T-cell (primary cell): ENCODE data around the gene CROCC. TPM values are rescaled to one million over a fixed set of nuclear protein-coding genes. Genes with fewer than 3 reads are reported as not detected.
"Not testable (repeated sequence)": the region's sequence is repeated elsewhere in the genome, so short reads cannot be mapped to it uniquely, and the experiment has no call there.

Source experiments
- ATAC-seq, 4 experiments: fragments of 200-7000 bp in 3 of 4; fragments of 150-1000 bp in 1 of 4; cut with Tn5 transposase; replicated peaks in 1 of 4; 1 replicate in 3 of 4; 2 replicates in 1 of 4; pipeline ENCODE4 v1.10.0; 2021; ENCODE audit warnings: moderate library complexity in 3 of 4, mild to moderate bottlenecking in 2 of 4, moderate number of reproducible peaks in 1 of 4
- CTCF ChIA-PET, 2 donors: fragments of 300-600 bp; sonication (Branson Sonifier 250); formaldehyde crosslinking; loops; one replicate each; lab custom pipeline; 2022; ENCODE audit warnings: antibody characterized with exemption in 2 of 2; lab: Charles Lee
- POLR2A ChIA-PET, 2 donors: fragments of 300-600 bp; sonication (Branson Sonifier 250); formaldehyde crosslinking; loops; one replicate each; lab custom pipeline; 2022; ENCODE audit warnings: antibody characterized with exemption in 2 of 2; lab: Charles Lee
- DNase-seq, 35 experiments: peaks; one replicate each; pipeline versions ENCODE4 v3.0.0 to v3.0.0-alpha.2; 2013 to 2023
- H3K27ac ChIP-seq: one replicate; pipeline ENCODE4 v1.5.1; 2013; ENCODE audit warnings: low read length
- H3K27me3 ChIP-seq, 2 experiments: replicated peaks in 1 of 2; 1 replicate in 1 of 2; 2 replicates in 1 of 2; pipeline versions ENCODE4 v1.6.1 to v1.7.0; 2013; ENCODE audit warnings: low read length in 1 of 2, mixed read lengths in 1 of 2; ENCODE audit not compliant: control insufficient read depth in 2 of 2, insufficient read depth in 2 of 2; ENCODE audit errors: extremely low read depth in 1 of 2
- H3K36me3 ChIP-seq, 2 donors: 1 replicate in 1 of 2; 2 replicates in 1 of 2; pipeline versions ENCODE4 v1.6.1 to v1.7.0; 2013; ENCODE audit warnings: low read length in 1 of 2; ENCODE audit not compliant: control insufficient read depth in 2 of 2, insufficient read depth in 1 of 2; ENCODE audit errors: extremely low read depth in 1 of 2
- H3K4me1 ChIP-seq, 2 experiments: 1 replicate in 1 of 2; 2 replicates in 1 of 2; pipeline versions ENCODE4 v1.6.1 to v1.7.0; 2013; ENCODE audit warnings: low read length in 2 of 2, mixed read lengths in 1 of 2; ENCODE audit not compliant: insufficient read depth in 2 of 2, control insufficient read depth in 1 of 2; ENCODE audit errors: extremely low read depth in 1 of 2
- H3K4me3 ChIP-seq, 2 donors: 1 replicate in 1 of 2; 2 replicates in 1 of 2; pipeline versions ENCODE4 v1.5.1 to v1.7.0; 2013; ENCODE audit warnings: mild to moderate bottlenecking in 2 of 2, low read length in 1 of 2, moderate library complexity in 1 of 2; ENCODE audit not compliant: control insufficient read depth in 1 of 2; ENCODE audit errors: extremely low read depth in 1 of 2
- H3K9me3 ChIP-seq: 2 replicates; pipeline ENCODE4 v1.7.0; 2013
- H3K27ac Mint-ChIP-seq, 2 donors: one replicate each; pipeline ENCODE4 v1.8.0; 2020 to 2021; ENCODE audit warnings: mild to moderate bottlenecking in 2 of 2, mixed read lengths in 2 of 2
- H3K27me3 Mint-ChIP-seq, 2 donors: one replicate each; pipeline ENCODE4 v1.8.0; 2021 to 2022; ENCODE audit warnings: mixed read lengths in 2 of 2
- H3K36me3 Mint-ChIP-seq: one replicate; pipeline ENCODE4 v1.8.0; 2021; ENCODE audit warnings: mixed read lengths
- H3K4me1 Mint-ChIP-seq, 3 donors: one replicate each; pipeline ENCODE4 v1.8.0; 2020 to 2022; ENCODE audit warnings: mixed read lengths in 3 of 3, mild to moderate bottlenecking in 1 of 3
- H3K4me3 Mint-ChIP-seq, 3 donors: one replicate each; pipeline ENCODE4 v1.8.0; 2020 to 2022; ENCODE audit warnings: mild to moderate bottlenecking in 3 of 3, mixed read lengths in 3 of 3, moderate library complexity in 3 of 3
- H3K9me3 Mint-ChIP-seq, 3 donors: one replicate each; pipeline ENCODE4 v1.8.0; 2020 to 2022; ENCODE audit warnings: mixed read lengths in 3 of 3
- WGBS: methylation state at CpG from one replicate; pipeline ENCODE4 v1.1.5; 2013; ENCODE audit warnings: missing lambda C conversion rate; ENCODE audit not compliant: insufficient coverage; 5-methylcytosine and 5-hydroxymethylcytosine counted together
- total RNA-seq, 35 experiments: library from RNA in 6 of 35; stranded (reverse) in 6 of 35; fragments of 120-200 nt in 1 of 35; gene quantifications; one replicate each; pipeline versions ENCODE4 v1.2.1 to v1.2.4 and lab custom pipeline; 2013 to 2026

The CROCC gene
- total RNA-seq, 5 donors from 2014 or later (not counting 1 experiment from before 2014, with no cell fraction given) = 59.3 to 104 (median 86.4) TPM

DNA sequence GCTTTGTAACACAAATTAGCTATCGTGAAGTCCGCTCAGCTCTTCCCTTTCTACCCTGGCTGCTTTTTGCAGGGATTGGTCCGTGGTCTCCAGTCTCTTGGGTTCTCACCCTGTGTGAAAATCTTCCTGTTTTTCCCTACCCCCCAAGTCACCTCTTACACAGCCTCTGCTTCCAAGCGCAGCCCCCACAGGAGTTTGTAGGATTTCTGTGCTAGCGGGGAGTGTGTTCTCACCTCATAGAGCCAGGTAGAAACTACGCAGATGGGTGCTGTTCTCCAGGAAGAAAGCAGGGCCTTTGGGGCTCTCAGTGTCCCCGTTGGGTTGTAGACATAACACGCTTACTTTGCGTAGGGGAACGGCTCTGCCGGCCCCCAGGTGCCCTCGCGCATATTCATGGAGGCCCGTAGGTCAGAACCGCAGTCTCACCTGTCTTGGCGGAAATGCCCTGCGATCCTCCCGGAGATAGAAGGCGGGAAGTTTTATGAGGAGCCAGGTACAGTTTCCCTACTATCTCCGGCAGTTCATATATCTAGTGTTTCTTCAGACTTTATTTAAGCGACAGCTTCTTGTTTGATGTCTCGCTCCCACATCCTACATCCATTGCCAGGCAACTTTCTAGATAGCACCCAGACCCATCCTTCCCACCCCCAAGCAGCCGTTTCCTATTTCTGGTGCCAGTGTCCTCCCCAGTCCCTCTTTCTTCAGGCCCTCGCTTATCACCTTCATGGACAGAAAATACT is 25.2 kb upstream of the CROCC start:
- H3K27ac ChIP-seq = peak overlapping the region; percentile 97
- DNase-seq (peak in 34 of 35 experiments; percentile 27 to 83 (median 52)), ATAC-seq (peak in 3 of 4 experiments; percentile 4 to 9 (median 8))
- ChIA-PET CTCF (interaction anchor here in 1 of 2 donors (0.6 kb wide), 1 partner anchor 19 kb away, joined by 5 read pairs; no protein-coding TSS in a partner anchor), POLR2A (interaction anchor here in 1 of 2 donors (0.7 kb wide), 1 partner anchor 9 kb away, joined by 4 read pairs; no protein-coding TSS in a partner anchor)
- 23% methylated on average over 19 of the region's 24 CpGs for WGBS
- not testable (repeated sequence) for H3K9me3 ChIP-seq, H3K27me3 Mint-ChIP-seq, H3K36me3 ChIP-seq, H3K27me3 ChIP-seq, H3K36me3 Mint-ChIP-seq, H3K9me3 Mint-ChIP-seq
- H3K27ac Mint-ChIP-seq = peak overlapping the region; percentile 100
- H3K4me1 Mint-ChIP-seq = peaks cover 35 to 47% (median 41%) of the 10 kb centered on the region in 3 donors
- peaks cover 10 to 16% of the 10 kb centered on the region in 2 experiments for H3K4me1 ChIP-seq
- peak overlapping the region; percentile 65 to 84 (median 80) for H3K4me3 Mint-ChIP-seq
- H3K4me3 ChIP-seq = peak overlapping the region in 1 of 2 donors; percentile 47

DNA sequence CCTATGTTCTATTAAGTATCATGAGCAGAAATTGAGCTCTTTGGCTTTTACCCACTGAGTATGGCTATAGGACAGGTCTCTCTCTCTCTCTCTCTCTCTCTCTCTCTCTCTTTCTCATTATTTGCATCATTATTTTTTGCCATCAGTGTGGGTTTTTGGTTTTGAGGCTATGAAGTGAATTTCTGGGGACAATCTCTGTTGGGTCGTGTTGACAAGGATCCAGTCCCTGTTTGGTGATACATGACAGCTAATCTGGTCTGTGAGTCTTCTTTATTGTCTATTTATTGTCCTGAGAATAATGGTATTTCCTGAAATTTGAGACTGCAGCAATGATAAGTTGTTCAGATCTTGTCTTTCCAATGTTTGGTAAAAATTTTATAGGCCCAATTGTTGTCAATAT is 24.1 kb upstream of the CROCC start:
- DNase-seq, H3K36me3 Mint-ChIP-seq, CTCF ChIA-PET, H3K36me3 ChIP-seq, H3K27me3 Mint-ChIP-seq, ATAC-seq, H3K9me3 ChIP-seq, H3K9me3 Mint-ChIP-seq, H3K4me3 ChIP-seq, H3K27me3 ChIP-seq, H3K27ac ChIP-seq: not testable (repeated sequence)
- Mint-ChIP-seq H3K4me1 (peaks cover 40 to 55% (median 42%) of the 10 kb centered on the region in 3 donors), H3K4me3 (peak overlapping the region; percentile 65 to 84 (median 73)), H3K27ac (peak overlapping the region; percentile 93 to 100)
- no CpG with 5 or more reads among the region's 1 CpG for WGBS
- POLR2A ChIA-PET = interaction anchor here in 1 of 2 donors (0.6 kb wide), 1 partner anchor 154 kb away, joined by 3 read pairs; no protein-coding TSS in a partner anchor
- H3K4me1 ChIP-seq = peaks cover 12 to 18% of the 10 kb centered on the region in 2 experiments

DNA sequence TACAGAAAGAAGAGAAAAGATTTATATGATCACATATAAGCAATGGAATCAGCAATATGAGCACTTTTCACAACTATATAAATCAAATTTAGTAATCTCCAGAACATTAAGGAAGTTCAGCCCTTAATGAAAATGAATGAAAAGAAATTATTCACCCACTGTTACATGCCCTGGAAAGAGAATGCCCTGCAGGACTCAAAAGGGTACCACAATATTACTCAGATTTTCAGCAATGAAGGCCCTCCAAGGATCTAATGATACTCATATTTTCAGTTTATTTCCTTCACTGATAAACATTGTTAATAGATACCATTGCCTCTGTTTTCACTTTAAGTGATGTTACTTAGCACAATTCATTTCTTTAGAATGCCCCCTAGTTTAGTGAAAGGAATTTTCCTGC is 23.4 kb upstream of the CROCC start:
- H3K27me3 Mint-ChIP-seq, H3K4me3 ChIP-seq, H3K9me3 ChIP-seq, ATAC-seq, H3K27ac ChIP-seq, DNase-seq, H3K36me3 ChIP-seq, POLR2A ChIA-PET, CTCF ChIA-PET, H3K36me3 Mint-ChIP-seq, H3K9me3 Mint-ChIP-seq, H3K27me3 ChIP-seq: not testable (repeated sequence)
- Mint-ChIP-seq H3K27ac (peak overlapping the region; percentile 93 to 100), H3K4me3 (peak overlapping the region in 2 of 3 donors; percentile 65 to 73), H3K4me1 (peaks cover 40 to 61% (median 48%) of the 10 kb centered on the region in 3 donors)
- peaks cover 17 to 23% of the 10 kb centered on the region in 2 experiments for H3K4me1 ChIP-seq

DNA sequence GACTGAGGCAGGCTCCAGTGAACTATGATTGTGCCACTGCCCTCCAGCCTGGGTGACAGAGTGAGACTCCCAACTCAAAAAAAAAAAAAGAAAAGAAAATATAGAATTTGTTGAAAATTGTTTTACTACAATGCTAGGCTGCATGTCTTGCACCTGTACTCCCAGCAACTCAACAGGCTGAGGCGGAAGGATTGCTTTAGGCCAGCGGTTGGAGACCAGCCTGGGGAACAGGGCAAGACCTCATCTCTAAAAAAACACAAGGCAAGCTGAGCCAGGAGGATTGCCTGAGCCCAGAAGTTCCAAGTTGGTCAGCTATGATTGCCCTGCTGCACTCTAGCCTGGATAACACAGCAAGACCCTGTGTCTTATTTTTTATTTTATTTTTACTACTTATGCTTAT is 22.7 kb upstream of the CROCC start:
- H3K9me3 ChIP-seq, ATAC-seq, CTCF ChIA-PET, H3K4me3 ChIP-seq, H3K27ac Mint-ChIP-seq, H3K27me3 ChIP-seq, DNase-seq, H3K36me3 ChIP-seq, H3K36me3 Mint-ChIP-seq, H3K27me3 Mint-ChIP-seq, H3K27ac ChIP-seq, H3K4me3 Mint-ChIP-seq, H3K9me3 Mint-ChIP-seq: not testable (repeated sequence)
- peaks cover 21 to 26% of the 10 kb centered on the region in 2 experiments for H3K4me1 ChIP-seq
- no CpG with 5 or more reads among the region's 2 CpGs for WGBS
- POLR2A ChIA-PET = interaction anchor here in 1 of 2 donors (0.6 kb wide), 2 partner anchors 23 to 475 kb away, joined by 3 read pairs; partner anchors contain the start of gene CROCC
- H3K4me1 Mint-ChIP-seq = peaks cover 40 to 68% (median 55%) of the 10 kb centered on the region in 3 donors

DNA sequence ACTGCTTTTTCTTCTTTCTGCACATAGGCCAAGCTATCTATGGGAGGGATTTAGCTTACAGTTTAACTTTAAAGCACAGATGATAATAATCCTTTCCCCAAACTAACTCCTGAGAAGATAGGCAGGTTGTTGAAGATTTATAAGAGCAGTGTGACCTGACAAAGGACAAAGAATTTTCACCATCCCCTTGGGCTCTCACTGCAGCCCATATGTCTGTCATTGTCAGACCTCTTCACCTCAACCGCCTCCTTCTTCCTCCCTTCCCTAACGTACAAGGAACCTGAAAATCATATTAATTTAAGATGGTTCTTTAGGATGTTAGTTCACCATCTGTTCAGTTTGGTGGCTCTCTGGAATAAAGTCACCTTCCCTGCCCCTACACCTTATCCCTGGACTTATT is 21.0 kb upstream of the CROCC start:
- H3K27me3 Mint-ChIP-seq = no peaks in the 10 kb centered on the region
- H3K9me3 ChIP-seq = no peaks in the 10 kb centered on the region
- peak overlapping the region in 1 of 3 donors; percentile 65 for H3K4me3 Mint-ChIP-seq
- WGBS = no CpG with 5 or more reads among the region's 2 CpGs
- peak overlapping the region; percentile 52 to 69 for H3K27ac Mint-ChIP-seq
- H3K9me3 Mint-ChIP-seq = no peaks in the 10 kb centered on the region
- H3K27me3 ChIP-seq = no peaks in the 10 kb centered on the region
- no peaks in the 10 kb centered on the region for H3K36me3 ChIP-seq
- H3K4me1 ChIP-seq = peaks cover 29 to 36% of the 10 kb centered on the region in 2 experiments
- CTCF ChIA-PET = no interaction called here
- H3K27ac ChIP-seq = no peak overlapping the region
- no peak overlapping the region for H3K4me3 ChIP-seq
- H3K4me1 Mint-ChIP-seq = peaks cover 40 to 61% (median 53%) of the 10 kb centered on the region in 3 donors
- POLR2A ChIA-PET = no interaction called here
- H3K36me3 Mint-ChIP-seq = no peaks in the 10 kb centered on the region
- DNase-seq = no peak
- ATAC-seq = no peak

DNA sequence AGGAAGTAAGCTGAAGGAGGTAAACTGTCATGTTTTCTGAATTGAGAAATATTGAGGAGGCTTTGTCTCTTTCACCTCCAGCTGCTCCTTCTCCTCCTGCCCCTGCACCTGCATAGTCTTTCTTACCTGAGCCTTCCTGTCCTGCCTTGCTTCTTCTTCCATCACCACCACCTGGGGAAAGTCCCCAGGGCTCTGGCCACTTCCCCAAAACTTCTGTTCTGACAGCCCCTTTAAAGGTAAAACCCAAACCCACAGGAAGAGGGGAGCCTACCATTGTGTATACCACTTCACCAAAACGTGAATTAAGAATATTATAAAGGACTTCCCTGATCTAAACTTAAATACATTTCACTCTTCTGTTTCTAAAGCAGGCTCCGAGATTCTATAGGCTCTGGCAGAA is 20.4 kb upstream of the CROCC start:
- DNase-seq, H3K9me3 Mint-ChIP-seq, CTCF ChIA-PET, H3K9me3 ChIP-seq, H3K27me3 Mint-ChIP-seq, H3K27me3 ChIP-seq, H3K27ac ChIP-seq, H3K36me3 Mint-ChIP-seq, H3K4me3 ChIP-seq, POLR2A ChIA-PET, ATAC-seq, H3K36me3 ChIP-seq: not testable (repeated sequence)
- peaks cover 29 to 40% of the 10 kb centered on the region in 2 experiments for H3K4me1 ChIP-seq
- peaks cover 33 to 56% (median 51%) of the 10 kb centered on the region in 3 donors for H3K4me1 Mint-ChIP-seq
- H3K27ac Mint-ChIP-seq = peak overlapping the region; percentile 70 to 81
- H3K4me3 Mint-ChIP-seq = peak overlapping the region in 1 of 3 donors; percentile 65
- WGBS = no CpG with 5 or more reads among the region's 2 CpGs
